Measurements from ENCODE around the gene ZIC5.
A peak's percentile ranks its signal among the peaks of the same experiment; 100 is the strongest.

Gene ZIC5

GRCh38 chr13:99971576-99972189, at the start of gene ZIC5:
Gene ZIC5, minus strand, starts transcription at chr13:99971767. Its CDS starts 164 bp downstream, at chr13:99971603.
- peak; percentile 95 for DNase-seq (ENCODE audit: low spot score)

- DNase-seq (ENCODE audit: low spot score) = no peak
Measured at GRCh38 chr13:100019780-100020356, 48.3 kb upstream of the ZIC5 start.

GRCh38 chr13:100014621-100015020, 43.1 kb upstream of the ZIC5 start:
- no peak for DNase-seq (ENCODE audit: low spot score)

DNA sequence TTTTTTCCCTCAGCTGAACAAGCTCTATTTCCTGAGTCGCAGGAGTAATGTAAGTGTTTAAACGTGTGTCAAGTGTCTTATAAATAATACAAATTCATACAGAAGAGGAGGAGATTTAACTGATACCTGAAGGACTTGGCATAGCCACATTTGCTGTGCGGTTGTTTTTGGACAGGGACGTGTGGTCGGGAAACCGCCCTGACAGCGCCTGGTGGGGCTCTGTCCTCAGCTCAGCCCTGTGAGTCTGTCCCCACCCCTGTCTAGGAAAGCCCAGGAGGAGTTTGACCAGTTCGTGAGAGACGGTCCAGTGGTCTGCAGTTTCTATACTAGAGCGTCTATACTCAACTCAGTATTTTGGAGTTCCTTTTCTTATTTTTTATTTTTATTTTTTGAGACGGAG, 26.7 kb upstream of the ZIC5 start:
- DNase-seq (ENCODE audit: low spot score) = no peak

- no peak for DNase-seq (ENCODE audit: low spot score)
Measured at GRCh38 chr13:99997702-99998214, 26.2 kb upstream of the ZIC5 start.

GRCh38 chr13:99996381-99996973, 24.9 kb upstream of the ZIC5 start:
- no peak for DNase-seq (ENCODE audit: low spot score)

DNA sequence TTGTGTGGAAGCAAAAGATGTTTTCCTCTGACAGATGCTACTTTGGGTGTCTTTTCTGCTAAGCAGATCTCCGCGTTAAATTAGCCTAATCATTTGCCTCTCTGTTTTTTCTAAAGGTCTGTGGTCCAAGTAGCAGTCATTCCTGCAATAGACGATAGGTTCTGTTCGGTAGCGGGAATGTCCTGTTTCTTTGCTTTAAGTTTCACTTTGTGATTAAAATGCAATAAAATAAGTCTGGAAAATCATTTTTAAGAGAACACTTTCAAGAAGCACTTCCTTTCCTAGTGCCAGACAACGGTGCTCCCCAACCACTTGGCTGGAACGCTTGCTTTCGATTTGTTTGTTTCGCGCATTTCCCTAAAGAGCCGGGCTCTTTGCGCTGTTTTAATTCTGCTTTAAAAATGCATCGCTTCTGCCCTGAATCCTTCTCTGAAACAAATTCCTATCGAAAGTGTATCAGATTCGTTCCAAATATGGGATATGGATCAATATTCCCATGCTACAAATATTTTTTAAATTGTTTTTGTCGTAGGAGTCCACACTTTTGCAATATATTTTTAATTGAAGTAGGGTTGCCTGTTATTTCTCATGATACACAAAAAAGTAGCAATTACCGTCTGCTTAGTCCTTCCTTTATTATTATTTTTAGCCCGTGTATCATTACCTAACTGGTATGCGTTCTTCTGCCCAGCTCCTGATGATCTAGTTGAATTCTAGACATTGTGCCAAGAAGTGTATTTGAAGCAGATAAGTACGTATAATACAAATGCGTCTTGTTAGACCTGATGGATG, 24.2 kb upstream of the ZIC5 start:
- DNase-seq (ENCODE audit: low spot score) = no peak

GRCh38 chr13:99995104-99995588, 23.6 kb upstream of the ZIC5 start:
- DNase-seq (ENCODE audit: low spot score) = no peak

DNA sequence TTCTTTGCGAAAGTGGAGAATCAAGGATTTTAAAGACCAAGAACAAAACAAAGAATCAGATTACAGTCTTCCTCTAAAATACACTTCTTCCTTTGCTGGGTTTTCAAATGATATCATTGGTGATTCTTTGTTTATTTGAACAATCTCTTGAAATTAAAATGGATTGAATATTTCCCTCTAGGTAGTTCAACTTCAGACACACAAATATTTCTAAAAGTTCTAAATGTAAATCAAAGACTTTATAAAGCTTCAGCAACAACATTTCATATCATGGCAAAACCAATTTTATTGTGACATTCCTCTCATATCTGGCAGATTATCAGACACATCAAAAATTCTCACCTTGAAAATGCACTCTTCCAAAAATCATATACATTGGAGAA, 23.1 kb upstream of the ZIC5 start:
- DNase-seq (ENCODE audit: low spot score) = no peak

- no peak for DNase-seq (ENCODE audit: low spot score)
Measured at GRCh38 chr13:99993660-99994637, 22.4 kb upstream of the ZIC5 start.

GRCh38 chr13:99992949-99993351, 21.4 kb upstream of the ZIC5 start:
- DNase-seq (ENCODE audit: low spot score) = no peak

DNA sequence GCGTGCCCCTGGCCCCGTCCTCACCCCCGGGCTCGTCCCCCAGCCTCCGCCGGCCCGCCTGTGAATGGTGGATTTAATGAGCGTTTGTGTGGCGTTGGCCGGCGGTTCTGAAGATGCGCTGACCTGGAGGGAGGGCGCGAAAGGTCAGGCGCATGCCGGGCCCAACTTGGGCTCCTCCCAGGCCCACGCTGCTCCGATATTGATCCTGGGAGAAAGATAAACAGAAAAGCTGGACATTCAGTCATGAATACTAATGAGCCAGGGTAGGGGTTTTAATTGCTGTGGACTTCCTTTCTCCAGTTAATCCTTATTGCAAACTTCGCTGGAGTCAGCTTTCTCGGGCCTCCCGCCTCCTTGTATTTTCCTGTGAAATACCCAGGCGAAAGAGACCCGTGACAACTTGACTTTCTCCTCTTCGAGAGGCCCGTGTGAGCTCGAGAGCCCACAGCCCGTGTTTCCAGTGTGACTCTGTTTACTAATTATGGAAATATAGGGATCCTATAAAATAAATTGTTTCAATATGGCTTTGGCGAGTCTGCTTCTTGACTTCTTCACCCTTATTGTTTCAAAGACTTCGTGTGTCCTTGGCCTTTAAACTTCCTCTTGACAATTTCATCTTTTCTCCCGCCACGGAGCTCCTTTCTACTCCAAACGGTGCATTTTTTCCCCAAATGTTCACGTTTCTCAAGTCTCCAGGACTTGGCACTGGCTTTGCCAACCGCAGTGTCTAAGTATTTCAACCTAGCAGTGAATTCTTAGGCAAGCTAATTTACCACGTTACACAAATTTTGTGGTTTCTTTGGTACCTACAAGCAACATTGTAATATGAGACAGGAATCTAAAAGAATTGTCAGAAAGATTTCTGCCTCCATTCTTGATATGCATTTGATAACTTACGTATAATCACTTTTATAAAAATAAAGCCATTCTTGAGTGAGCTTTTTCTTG, 20.5 kb upstream of the ZIC5 start:
- peak; percentile 81 for DNase-seq (ENCODE audit: low spot score)

- DNase-seq (ENCODE audit: low spot score) = peak; percentile 62
Measured at GRCh38 chr13:99991013-99991827, 19.7 kb upstream of the ZIC5 start.

DNA sequence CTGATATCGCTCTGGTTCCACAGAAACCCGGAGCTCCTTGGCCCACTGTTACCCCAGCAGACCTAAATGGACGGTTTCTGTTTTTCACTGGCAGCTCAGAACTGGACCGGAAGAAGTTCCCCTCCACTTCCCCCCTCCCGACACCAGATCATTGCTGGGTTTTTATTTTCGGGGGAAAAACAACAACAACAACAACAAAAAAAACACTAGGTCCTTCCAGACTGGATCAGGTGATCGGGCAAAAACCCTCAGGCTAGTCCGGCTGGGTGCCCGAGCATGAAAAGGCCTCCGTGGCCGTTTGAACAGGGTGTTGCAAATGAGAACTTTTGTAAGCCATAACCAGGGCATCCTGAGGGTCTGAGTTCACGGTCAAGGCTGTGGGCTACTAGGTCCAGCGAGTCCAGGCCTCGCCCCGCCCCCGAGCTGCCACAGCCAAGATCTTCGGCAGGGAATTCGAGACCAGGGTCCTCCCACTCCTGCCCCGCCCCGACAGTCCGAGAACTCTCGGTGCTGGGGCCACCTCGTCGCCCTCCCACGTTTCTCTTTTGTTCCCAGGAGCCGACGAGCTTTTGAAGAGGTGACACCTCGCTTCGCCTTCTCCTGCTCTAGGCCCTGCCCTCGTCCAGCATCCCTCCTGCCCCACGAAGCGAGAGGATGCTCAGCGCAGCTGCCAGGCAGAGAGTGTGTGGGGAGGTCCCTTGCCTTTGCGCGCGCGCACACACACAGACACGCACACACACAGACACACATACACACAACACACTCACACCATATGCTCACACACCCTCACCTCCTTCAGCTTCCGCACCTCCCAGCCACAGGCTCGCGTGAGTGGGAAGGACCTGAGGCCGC, 18.8 kb upstream of the ZIC5 start:
- DNase-seq (ENCODE audit: low spot score) = peak; percentile 73

GRCh38 chr13:99989276-99990125, 17.9 kb upstream of the ZIC5 start:
- DNase-seq (ENCODE audit: low spot score) = peak; percentile 63

DNA sequence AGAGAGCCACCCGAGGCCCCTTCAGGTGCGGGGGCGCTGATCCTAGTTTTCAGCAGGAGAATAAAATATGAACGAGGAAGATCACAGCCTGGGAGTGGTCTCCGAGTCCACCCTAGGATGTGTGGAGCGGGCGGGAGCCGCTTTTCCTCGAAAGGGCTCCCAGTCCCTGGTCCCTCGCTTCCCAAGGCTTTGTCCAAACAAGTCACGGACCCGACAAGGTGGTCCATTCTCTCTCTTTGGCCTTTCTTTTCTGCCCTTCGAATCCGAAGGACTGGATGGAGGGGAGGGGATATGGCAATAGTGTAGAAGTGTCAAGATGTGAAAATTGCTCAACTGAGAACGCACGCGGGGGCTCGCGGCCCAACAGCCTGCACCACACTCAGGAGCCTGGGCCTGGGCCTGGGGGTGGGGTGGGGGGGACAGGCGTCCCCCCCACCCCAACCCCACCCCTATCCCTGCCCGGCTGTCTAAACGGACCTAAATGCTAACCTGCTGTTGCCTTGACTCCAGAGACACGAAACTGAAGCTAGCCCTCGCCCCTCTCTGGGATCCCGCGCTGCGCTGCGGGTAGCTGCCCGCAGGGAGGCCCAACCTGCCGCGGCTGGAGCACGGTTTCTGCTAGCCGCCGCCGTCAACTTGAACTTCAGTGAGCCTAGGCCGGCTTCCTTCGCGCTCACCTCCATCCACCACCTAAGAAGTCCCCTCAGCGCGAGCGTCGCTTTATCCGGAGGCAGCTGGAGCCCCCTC, 17.1 kb upstream of the ZIC5 start:
- peak; percentile 58 for DNase-seq (ENCODE audit: low spot score)
